ENCODE measurements around the gene ISY1.

The ISY1 gene

GRCh38 chr3:129121792-129122411 lies 39.0 kb downstream of the ISY1 start, which contains the start of gene RAB43:
TSS of gene RAB43 (minus strand) at chr3:129121804. CDS start at chr3:129121489, 315 bp downstream.
- TF ChIP-seq CTCF (IDR thresholded peaks at IDR 0.05) (no peak), ZFX (IDR thresholded peaks at IDR 0.05; ENCODE audit: borderline replicate concordance) (no peak)
- H3K27ac ChIP-seq, result peak within 1 kb of the TSS; percentile 85

- TF ChIP-seq ZFX (IDR thresholded peaks at IDR 0.05; ENCODE audit: borderline replicate concordance) (no peak), CTCF (IDR thresholded peaks at IDR 0.05) (no peak)
- H3K27ac ChIP-seq, result peak overlapping the region; percentile 85
Observed at GRCh38 chr3:129121016-129121791, 39.7 kb downstream of the ISY1 start.

GRCh38 chr3:129120254-129121004 lies 40.4 kb downstream of the ISY1 start:
- TF ChIP-seq ZFX (IDR thresholded peaks at IDR 0.05; ENCODE audit: borderline replicate concordance) (no peak), CTCF (IDR thresholded peaks at IDR 0.05) (peak; percentile 32)
- H3K27ac ChIP-seq, result peak overlapping the region; percentile 85

- TF ChIP-seq CTCF (IDR thresholded peaks at IDR 0.05) (no peak), ZFX (IDR thresholded peaks at IDR 0.05; ENCODE audit: borderline replicate concordance) (no peak)
- peak overlapping the region; percentile 85 for H3K27ac ChIP-seq
Observed at GRCh38 chr3:129119365-129120100, 41.3 kb downstream of the ISY1 start.

GRCh38 chr3:129118745-129119144 lies 42.1 kb downstream of the ISY1 start:
- H3K27ac ChIP-seq, result no peak overlapping the region
- TF ChIP-seq ZFX (IDR thresholded peaks at IDR 0.05; ENCODE audit: borderline replicate concordance), result no peak
- TF ChIP-seq CTCF (IDR thresholded peaks at IDR 0.05), result no peak

GRCh38 chr3:129117134-129117533 lies 43.7 kb downstream of the ISY1 start:
- H3K27ac ChIP-seq, result no peak overlapping the region
- TF ChIP-seq CTCF (IDR thresholded peaks at IDR 0.05) (no peak), ZFX (IDR thresholded peaks at IDR 0.05; ENCODE audit: borderline replicate concordance) (no peak)
